Stimulated activated CD4-positive, alpha-beta T cell treated with anti-CD3 and anti-CD28 coated beads, TNF-alpha, amount 100 ng/mL, for 1 hour (primary cell): ENCODE data around the gene GRIFIN.
A peak's percentile ranks its signal among the peaks of the same experiment; 100 is the strongest.
"Not testable (repeated sequence)": the region's sequence is repeated elsewhere in the genome, so short reads cannot be mapped to it uniquely, and the experiment has no call there.

Experiments
- DNase-seq, 3 donors: peaks; one replicate each; pipeline ENCODE4 v3.0.0-alpha.2; 2020; ENCODE audit warnings: low read depth in 3 of 3, low spot score in 1 of 3

Gene GRIFIN

DNA sequence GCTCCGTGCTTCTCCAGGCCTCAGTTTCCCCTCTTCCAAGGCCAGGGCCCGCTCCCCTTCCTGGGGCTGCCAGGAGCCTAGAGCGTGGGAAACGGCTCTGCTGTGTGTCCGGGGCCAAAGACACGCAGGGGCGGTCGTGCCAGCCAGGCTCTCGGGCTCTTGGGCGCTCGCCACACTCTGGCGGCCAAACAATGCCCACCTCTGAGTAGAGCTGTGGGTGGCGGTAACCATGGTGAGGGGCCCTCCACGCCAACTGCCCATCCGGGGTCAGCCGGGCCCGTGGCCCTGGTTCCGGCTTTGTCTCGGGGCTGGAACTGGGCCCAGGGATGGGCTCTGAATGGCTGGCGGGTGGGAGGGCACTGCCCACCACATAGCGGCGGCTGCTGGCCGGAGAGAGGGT lies 16.0 kb downstream of the GRIFIN start:
- DNase-seq: no peak

DNA sequence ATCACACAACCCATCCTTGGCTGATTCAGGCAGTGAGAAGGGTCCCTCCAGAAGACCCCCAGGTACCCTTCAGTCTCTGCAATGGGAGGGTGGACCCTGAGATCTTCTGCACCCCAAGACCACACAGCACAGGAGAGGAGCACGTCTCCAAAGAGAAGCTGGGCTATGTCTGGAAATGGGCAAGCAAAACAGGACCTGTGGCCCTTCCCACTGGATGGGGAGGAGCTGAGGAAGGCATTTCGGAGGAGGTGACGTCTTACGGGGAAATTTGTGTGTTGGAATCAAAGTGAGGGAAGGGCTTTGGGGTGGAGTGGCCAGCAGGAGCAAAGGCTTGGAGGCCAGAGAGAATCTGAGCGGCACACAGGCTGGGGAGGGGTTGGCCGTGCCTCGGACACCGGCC lies 16.5 kb downstream of the GRIFIN start:
- no peak for DNase-seq

DNA sequence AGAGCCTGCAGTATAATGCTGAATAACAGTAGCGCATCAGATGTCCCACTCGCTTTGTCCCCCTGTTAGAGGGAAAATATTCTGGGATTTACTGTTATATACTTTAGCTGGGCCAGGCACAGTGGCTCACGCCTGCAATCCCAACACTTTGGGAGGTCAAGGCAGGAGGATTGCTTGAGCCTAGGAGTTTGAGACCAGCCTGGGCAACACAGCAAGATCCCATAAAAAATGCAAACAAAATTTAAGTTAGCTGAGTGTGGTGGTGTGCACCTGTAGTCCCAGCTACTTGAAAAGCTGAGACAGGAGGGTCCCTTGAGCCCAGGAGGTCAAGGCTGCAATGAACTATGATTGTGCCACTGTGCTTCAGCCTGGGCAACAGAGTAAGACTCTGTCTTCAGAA lies 22.3 kb downstream of the GRIFIN start:
- DNase-seq: not testable (repeated sequence)

DNA sequence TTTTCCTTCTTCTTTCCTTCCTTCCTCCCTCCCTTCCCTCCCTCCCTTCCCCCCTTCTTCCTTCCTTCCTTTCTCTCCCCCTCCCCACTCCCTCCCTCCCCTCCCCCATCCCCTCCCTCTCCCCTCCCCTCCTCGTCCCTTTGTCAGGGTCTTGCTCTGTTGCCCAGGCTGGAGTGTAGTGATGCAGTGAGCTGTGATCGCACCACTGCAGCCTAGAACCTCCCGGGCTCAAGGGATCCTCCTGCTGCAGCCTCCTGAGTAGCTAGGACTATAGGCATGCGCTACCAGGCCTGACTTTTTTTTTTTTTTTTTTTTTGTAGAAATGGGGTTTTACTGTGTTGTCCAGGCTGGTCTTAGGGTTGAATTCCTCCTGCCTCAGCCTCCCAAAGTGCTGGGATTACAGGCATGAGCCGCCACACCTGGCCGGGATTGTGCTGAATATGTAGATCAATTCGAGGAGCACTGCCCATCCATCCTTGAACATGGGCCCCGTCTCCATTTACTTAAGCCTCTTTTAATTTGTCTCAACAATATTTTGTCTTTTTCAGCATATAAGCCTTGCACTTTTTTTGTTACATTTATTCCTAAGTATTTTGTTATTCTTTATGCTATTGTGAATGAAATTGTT lies 23.4 kb downstream of the GRIFIN start:
- no peak for DNase-seq

DNA sequence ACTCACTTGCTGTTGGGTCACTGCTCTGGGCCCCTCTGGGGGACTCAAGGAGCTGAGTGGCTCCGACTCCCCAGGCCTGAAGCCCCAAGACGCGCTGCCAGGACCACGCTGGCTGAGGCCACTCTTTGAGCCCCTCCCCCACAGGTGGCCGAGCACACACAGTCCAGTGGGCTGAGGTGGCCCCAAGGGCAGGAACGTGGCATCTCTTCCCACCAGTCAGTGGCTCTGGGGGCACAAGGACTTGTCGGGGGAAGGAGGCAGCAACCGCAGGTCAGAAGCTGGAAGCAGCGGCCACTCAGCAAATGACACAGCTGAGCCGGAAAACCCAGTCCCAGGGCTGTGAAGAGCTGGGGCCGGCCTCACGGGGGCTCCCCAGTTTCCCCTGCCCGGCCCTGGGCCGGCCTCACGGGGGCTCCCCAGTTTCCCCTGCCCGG lies 24.1 kb downstream of the GRIFIN start:
- DNase-seq: no peak

DNA sequence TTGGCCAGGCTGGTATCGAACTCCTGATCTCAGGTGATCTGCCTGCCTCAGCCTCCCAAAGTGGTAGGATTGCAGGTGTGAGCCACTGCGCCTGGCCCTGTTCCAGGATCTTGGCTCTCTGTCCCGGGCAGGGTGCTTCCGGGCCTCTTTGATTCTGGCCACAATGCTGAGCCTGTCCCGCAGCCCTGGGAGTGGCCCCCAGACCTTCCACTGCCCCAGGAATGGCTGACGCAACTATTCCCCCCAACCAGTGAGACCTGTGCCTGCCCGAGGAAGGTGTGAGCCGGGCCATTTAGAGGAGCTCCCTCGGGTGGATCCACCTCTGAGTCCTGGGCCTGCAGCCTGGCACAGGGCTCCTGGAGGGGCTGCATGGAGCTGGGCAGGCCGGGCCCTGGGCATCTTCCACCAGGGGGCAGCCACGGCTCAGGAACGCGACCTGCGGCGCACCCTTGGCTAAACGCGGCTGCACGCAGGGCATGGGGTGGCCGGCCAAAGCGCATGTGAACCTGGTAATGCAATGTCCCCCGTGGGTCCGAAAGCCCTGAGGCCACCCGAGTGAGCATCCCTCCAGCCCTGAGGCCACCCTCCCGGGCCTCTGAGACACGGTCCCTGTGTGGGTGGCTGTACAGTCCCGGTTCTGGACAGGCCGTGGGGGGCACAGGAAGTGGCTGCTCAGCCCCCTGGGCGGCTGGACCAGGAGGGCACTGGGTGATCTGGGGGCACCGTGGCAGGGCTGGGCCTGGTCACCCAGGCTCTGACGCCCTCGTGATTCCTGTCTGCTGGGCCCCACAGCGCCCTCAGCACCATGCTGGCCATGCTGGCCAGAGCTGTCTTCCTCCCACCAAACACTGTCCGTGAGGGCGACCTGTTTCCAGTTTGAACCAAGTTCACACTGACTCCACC lies 24.8 kb downstream of the GRIFIN start:
- peak; percentile 39 to 81 (median 62) for DNase-seq

DNA sequence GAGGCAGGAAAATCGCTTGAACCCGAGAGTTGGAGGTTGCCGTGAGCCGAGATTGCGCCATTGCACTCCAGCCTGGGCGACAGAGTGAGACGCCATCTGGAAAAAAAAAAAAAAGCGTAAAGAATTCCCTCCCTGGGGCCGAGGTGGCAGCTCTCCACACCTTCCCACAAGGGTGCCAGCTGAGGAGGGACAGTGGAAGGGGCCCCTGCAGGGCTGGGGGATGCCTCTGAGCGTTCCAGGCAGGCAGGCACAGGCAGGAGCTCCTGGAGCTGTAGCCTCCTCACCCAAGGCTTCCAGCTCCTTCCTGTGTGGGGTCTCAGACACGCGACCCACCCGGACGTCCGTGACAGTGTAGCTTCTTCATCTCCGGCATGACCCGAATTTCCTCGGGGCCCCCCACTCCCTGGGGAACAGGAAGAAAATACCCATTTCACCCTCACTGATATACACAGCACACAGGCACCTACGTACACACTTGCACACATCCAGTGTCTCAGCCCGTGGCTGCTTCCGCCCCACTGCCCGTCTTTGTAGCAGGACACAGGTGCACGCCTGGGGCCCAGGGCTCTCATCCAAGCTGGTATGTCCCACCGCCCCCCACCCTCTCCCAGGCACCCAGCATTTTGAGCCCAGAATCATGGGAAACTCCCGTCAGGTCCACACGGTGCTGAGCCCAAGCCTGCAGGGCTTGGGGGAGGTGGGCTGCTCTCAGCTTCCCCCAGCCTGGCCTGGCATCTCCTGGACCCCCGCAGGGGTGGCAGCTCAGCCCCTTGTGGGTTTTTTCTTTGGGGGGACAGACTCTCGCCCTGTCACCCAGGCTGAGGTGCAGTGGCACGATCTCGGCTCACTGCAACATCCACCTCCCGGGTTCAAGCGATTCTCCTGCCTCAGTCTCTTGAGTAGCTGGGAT lies 25.7 kb downstream of the GRIFIN start:
- DNase-seq: no peak

DNA sequence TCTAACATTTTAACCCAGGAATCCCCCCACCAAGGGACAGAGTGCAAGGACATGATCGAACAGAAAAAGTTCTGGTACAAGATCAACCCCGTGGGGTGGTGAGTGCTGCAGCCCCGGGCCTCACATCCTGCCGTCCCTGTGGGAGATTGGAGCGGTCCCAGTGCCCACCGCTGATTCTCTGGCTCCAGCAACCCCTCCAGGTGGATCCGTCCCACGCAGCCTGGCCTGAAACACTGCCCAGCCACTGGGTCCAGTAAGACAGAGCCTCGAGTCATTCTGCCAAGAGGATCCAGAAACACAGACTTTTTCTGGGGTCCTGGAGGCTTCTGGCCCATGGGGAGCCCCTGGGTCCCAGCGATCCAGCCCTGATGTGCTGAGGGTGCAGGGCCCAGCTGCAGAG lies 29.5 kb downstream of the GRIFIN start:
- no peak for DNase-seq

DNA sequence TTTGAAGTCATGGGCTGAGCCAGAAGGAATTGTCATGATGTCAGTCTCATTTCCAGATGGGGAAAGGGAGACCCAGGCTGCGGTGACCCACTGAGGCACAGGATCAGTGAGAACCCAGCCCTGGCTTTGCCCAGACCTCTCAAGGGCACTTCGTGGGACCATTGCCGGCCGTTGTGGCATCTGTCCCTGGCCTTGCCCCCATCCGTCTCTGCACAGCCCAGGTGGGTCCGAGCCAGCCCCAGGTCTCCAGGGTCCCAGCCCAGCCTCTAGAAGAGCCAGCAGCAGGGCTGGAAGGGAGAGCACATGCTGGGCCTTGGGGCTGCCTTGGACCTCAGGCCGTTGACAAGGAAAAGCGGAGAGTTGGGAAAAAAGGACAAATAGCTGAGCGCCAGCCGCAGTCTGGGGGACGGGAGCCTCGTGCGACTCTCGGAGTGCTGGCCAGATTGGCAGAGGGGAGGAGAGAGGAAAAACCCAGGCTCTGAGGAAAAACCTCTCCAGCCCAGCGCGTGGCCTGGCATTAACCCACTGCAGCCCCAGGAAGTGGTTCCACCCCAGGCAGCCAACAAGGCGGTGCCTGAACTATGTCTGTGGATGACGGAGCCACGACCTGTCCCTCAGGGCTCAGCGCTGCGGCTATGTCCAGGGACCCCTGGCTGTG lies 30.2 kb downstream of the GRIFIN start:
- DNase-seq: no peak

DNA sequence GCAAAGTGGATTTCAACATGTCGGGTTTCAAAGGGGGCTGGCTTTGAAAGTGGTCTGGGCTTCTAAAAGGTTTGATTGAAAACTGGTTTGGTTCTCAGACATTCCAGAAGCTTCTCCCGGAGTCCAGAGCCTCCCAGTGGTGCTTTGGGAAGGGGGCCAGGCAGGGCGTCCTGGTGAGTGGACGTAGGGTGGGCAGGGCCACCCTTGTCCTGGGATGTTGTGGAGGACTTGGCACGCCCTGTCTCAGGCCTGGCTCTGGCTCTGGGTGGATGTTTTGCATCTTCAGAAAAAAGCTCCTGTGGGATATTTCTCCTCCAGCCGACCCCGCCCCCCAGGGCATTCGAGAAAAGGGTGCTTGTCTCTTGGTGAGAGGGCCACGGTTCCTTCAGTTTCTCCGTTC lies 31.2 kb downstream of the GRIFIN start:
- DNase-seq: no peak

DNA sequence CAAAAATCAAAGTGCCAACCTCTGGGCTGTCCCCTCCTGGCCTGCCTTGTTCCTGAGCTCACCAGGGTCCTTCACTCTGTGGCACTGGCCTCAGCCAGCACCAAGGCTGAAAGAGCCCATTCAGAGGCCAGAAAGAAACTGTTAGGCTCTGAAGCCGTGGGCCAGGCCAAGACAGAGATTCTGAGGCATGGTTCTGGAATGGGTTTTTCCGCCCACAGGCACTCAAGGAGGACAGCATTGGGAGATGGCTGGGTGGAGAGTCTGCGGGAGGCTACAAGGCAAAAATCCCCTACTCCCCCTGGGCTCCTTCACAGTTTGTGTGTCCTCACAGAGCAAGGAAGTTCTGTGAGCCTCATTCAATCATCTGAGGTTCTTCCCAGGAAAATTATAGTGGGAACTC lies 31.7 kb downstream of the GRIFIN start:
- no peak for DNase-seq

DNA sequence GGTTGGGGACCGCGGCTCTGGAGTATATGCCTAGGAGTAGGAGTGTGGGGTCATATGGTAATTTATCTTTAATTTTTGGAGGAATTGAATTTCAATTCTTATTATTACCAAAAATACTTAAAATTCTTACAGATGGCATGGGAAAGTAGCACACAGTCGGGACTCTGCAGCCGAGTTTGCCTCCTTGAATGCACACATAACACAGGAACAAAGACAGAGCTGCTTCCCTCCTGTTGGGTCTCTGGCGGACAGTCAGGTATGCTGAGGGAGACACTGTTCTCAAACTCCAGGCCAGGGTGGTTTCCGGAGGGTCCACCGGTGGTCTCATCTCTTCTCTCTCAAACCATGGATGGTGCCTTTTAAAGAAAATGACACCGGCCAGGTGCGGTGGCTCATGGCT lies 32.7 kb downstream of the GRIFIN start:
- no peak for DNase-seq

DNA sequence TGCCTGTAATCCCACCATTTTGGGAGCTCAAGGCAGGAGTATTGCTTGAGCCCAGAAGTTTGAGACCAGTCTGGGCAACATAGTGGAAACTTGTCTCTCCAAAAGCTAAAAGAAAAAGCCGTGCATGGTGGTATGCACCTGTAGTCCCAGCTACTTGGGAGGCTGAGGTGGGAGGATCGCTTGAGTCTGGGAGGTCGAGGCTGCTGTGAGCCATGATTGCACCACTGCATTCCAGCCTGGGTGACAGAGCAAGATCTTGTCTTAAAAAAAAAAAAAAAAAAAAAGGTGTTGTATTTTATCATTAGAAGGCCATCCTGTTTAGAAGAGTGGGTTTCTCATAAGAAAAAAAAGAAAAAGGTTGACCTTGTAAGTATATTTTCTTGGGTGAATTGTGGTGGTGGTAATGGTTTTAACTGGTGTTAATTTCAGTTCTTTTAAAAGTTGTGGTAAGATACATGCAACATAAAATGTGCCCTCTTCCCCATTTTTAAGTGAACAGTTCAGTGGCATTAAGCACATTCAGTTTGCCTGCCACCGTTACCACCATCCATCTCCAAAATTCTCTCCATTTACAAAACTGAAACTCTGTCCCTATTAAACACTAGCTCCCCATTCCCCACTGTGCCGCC lies 34.7 kb downstream of the GRIFIN start:
- DNase-seq: no peak

DNA sequence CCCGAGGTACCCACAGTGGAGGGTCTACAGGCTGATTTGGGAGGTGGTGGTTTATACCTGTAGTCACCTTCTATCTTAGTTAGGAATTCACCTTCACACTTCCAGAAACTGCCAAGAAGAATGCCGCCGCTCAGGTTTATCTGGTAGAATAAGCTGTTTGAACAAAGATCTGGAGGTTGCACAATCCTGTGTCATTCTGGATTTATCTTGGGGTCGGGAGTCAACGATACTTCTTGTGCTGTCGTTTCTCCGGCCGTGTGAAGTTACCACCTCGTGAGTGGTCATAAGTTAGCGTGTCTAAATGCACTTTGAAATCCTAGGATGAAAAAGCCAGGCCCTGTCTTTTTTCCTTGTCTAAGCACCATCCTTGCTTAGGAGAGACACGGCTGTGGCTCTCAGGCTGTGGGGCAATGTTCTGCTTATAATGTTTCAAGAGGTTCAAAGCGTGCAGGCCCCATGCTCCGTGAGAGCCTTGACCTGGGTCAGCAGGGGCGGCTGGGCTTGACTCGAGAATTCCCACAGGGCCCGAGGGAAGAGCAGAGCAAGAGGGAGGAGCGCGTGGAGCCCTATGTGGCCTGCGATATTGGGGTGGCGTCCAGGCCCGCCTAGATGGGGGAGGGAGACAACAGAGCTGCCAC lies 35.5 kb downstream of the GRIFIN start:
- DNase-seq: no peak

DNA sequence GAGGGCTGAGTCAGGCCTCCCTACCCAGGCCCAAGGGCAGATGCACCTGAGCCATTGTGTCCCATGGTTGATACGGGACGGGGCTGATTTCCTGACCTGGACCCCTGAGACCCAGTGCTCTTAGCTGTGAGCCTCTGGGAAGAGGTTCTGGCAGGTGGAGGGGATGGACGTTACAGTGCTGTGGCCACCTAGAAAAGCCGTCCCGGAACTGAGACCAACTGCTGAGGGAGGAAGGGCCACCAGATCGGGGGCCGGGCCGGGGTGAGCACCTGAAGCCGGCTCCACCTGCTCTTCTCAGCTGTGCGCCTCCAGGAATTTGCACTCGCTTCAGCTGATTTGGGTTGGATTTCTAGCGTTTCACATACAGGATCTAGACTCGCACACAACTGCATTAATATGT lies 37.4 kb downstream of the GRIFIN start:
- no peak for DNase-seq

DNA sequence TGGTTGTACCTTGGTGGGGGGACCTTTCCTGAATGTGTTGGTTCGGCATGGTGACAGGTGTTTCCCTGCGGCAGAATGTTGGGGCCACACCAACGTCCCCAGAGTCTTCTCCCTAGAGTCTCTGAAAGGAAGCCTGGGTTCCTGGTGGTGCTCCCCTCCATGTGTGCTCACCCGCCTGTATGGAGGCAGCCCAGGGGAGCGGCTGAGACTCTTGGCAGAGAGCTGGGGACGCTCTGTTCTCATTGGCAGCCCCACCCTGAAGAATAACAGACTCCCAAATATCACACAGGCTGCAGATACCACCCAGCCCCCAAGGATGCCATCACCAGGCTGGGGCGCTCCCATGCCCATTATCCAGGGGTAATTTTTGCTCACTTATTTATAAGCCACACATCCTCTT lies 38.0 kb downstream of the GRIFIN start:
- DNase-seq: no peak

DNA sequence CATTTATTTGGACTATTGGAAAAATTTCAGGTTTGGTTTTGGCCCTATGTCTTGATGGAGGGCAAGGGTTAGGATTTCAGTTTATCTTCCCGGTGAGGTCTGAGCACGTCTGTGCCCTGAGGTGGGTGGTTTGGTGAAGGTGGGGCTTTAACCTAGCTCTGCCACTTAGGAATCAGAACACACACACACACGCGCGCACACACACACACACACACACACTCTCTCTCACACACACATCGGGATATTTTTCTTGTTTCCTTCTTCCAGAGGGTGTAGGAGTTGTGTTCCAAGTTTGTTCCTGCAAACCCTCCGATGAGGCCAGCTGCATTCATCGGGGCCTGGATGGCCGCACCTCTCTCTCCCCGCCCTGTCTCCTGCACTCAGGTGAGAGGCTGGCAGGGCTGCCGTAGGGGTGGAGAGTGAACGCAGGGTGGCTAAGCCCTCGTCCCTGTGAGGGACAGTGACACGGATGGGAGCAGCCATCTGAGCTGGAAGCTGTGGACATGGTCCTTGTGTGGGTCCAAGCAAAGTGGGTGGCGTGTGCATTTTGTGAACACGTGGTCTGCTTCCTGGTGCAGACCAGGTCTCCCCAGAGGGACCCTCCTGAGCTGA lies 38.6 kb downstream of the GRIFIN start:
- no peak for DNase-seq

DNA sequence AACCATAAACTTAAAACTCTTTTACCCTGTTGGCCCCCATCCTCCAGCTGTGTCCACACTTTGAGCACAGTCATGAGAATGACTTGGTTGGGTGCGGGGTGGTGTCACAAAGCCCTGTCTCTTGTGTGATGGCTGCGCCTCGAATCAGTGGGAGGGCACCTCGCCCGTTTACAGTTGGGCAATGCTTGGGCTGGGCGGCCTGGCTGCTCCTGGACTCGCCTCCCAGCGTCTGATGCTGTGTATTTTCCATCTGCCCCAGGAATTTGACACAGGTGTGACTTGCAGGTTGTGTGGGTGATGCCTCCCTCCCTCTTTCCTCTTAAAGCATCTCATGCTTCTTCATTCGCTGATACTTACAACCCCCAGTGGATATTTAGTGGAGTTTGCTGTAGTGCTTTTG lies 39.1 kb downstream of the GRIFIN start:
- no peak for DNase-seq

DNA sequence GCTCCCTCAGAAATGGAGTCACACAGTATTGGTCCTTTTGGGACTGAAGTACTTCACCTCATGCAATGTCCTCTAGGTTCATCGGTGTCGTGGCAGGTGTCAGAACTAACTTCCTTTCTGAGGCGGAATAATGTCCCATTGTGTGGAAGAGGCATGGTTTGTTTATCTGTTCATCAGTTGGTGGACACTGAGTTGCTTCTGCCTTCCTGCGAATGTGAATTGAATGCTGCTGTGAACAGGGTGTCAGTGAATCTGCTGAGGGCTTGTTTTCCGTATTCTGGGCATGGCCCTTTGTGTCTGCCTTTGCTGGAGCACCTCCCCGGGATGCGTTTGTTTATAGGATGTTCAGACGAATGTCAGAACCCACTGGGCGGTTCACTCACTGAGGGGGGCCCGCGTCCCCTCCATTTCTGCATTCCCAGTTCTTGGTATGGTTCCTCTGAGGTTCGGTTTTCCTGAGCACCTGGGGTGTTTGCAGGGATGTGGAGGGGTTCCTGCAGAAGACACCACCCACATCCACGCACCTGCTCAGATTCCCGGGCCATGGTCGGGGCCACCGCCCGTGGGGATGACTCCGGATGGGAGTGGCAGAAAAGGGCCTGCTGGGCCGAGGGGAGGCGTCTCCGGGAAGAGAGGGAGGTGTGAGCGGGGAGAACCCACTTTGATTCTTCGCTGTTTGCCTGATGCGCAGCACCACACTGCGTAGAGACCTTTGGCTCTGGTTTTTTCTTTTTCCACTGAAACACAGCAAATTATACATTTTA lies 39.7 kb downstream of the GRIFIN start:
- no peak for DNase-seq
